Keratinocyte (primary cell): ENCODE measurements around the gene GLI2.

Source experiments
- EZH2 ChIP-seq: IDR thresholded peaks from one replicate; pipeline ENCODE4 v1.6.1; 2012; ENCODE audit warnings: inconsistent platforms, mild to moderate bottlenecking, low read length, moderate library complexity
- TF ChIP-seq, protein P1 (sequence below), 3 experiments: IDR thresholded peaks in 1 of 3; conservative IDR thresholded peaks in 1 of 3; optimal IDR thresholded peaks in 1 of 3; 2 replicates in 2 of 3; 3 replicates in 1 of 3; pipeline versions ENCODE3 to v1.5.1; 2011; ENCODE audit warnings: low read length in 3 of 3, mild to moderate bottlenecking in 3 of 3, moderate library complexity in 2 of 3, control low read depth in 1 of 3, inconsistent platforms in 1 of 3; ENCODE audit not compliant: insufficient read depth in 2 of 3; ENCODE audit errors: extremely low read depth in 1 of 3

DNA sequence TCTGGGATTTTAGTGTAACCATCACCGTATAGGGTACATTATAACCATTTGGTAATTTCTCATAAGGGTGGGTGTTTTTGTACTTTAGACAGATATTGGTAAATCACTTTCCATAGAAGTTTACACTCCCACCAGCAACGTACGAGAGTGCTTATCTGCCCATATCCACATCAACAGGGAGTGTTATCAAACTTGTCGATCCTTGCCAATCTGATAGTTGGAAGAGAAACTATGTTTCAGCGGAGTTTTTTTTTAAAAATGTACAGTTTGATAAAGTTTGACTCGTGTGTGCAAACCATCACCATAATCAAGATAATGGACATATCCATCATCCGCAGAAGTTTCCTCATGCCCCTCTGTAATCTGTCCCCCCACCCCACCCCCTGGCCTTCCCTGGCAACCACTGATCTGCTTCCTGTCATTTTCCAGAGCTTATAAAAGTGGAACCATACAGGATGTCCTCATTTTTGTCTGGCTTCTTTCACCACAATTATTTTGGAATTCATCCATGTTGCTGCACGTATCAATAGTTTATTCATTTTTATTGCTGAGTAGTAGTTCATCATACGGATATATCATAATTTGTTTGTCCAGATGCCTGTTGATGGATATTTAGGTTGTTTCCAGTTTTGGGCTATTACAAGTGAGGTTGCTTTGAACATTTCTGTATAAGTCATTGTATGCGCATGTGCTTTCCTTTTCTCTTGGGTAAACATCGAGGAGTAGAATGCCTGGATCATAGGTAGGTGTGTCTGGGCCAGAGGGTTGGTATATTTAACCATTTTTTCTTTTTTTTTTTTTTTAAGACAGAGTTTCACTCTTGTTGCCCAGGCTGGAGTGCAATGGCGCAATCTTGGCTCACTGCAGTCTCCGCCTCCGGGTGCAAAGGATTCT, 18.6 kb downstream of the GLI2 start:
- TF ChIP-seq, protein P1, sequence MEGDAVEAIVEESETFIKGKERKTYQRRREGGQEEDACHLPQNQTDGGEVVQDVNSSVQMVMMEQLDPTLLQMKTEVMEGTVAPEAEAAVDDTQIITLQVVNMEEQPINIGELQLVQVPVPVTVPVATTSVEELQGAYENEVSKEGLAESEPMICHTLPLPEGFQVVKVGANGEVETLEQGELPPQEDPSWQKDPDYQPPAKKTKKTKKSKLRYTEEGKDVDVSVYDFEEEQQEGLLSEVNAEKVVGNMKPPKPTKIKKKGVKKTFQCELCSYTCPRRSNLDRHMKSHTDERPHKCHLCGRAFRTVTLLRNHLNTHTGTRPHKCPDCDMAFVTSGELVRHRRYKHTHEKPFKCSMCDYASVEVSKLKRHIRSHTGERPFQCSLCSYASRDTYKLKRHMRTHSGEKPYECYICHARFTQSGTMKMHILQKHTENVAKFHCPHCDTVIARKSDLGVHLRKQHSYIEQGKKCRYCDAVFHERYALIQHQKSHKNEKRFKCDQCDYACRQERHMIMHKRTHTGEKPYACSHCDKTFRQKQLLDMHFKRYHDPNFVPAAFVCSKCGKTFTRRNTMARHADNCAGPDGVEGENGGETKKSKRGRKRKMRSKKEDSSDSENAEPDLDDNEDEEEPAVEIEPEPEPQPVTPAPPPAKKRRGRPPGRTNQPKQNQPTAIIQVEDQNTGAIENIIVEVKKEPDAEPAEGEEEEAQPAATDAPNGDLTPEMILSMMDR (optimal IDR thresholded peaks at IDR 0.05 in 1 of 3, IDR thresholded peaks at IDR 0.05 in 1 of 3, conservative IDR thresholded peaks at IDR 0.05 in 1 of 3; ENCODE audit: extremely low read depth in 1 of 3, insufficient read depth in 2 of 3, low read length in 3 of 3), result no peak
- TF ChIP-seq EZH2, result no peak
